ENCODE data around the gene FRMD8. TPM values are rescaled to one million over a fixed set of nuclear protein-coding genes. Genes with fewer than 3 reads are reported as not detected.
A peak's percentile ranks its signal among the peaks of the same experiment; 100 is the strongest.

Gene FRMD8
- total and polyA plus RNA-seq, 2 donors (not counting 3 experiments of a cell fraction or from before 2014, with no cell fraction given): 36.4 to 53.9 TPM

DNA sequence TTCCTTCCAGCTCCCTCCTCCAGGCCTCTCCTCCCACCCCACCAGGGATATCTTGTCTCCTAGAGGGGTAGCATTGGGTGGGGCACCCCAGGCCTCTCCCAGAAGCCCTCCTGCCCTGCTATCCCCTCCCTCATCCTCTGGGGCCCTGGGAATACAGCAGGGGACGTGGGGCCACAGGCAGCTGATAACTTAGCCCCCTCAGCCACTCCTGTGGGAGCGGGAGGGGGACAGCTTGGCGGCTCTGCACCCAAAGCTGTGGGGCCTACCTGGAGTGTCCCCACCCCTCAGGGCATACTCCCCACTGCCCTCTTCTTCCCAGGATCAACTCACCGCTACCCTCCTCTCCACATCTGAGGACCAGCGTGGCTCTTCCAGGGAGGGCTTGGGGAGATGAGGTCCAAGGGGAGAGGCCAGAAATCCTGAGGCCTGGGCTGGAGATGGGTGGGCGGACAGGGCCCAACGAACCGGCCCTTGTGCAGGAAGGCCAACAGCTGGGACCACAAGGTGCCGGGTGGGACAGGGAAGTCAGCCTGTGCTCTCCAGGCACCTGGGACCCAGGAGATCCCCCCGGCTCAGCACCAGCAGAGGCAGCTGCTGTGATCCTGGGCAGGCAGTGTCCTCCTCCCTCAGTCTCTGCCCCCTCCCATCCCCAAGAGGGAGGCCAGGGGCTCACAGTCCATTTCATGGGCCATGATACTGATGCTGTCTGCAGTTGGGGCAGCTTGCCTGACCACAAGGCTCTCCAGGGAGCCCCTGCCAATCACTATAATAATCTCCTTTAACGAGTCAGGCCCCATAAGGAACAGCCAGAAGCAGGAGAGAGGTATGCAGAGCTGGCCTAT is 59.4 kb downstream of the FRMD8 start:
- no peak overlapping the region for H3K4me2 ChIP-seq (ENCODE audit: insufficient read depth, low read length)
- H3K27ac ChIP-seq (ENCODE audit: insufficient read depth, low read depth, low read length): no peak overlapping the region
- H2AFZ ChIP-seq (ENCODE audit: low read depth, low read length): no peak overlapping the region
- no peaks in the 10 kb centered on the region for H4K20me1 ChIP-seq (replicated peaks; ENCODE audit: control insufficient read depth, extremely low read depth, insufficient read depth, low read length)
- POLR2A ChIA-PET: interaction anchor here (0.5 to 6.9 kb wide), 8 partner anchors 9 to 123 kb away, joined by 3 to 70 read pairs (median 4); partner anchors contain the start of gene MALAT1
- peaks cover 20% of the 10 kb centered on the region for H3K79me2 ChIP-seq (ENCODE audit: control insufficient read depth, insufficient read depth, low read length)
- TF ChIP-seq MAX (IDR thresholded peaks at IDR 0.05; ENCODE audit: insufficient read depth, insufficient read length) (no peak), CTCF (IDR thresholded peaks at IDR 0.05; ENCODE audit: extremely low read depth in 1 of 2, insufficient read depth in 1 of 2, low read depth in 1 of 2, low read length in 2 of 2) (no peak), POLR2AphosphoS5 (IDR thresholded peaks at IDR 0.05; ENCODE audit: insufficient read depth, low read depth, low read length) (peak; percentile 32), POLR2A (IDR thresholded peaks at IDR 0.05; ENCODE audit: low read depth, low read length) (no peak), EZH2 (IDR thresholded peaks at IDR 0.05; ENCODE audit: borderline replicate concordance, low read depth, low read length, severe bottlenecking) (no peak)
- no peak overlapping the region for H3K4me3 ChIP-seq (replicated peaks in 1 of 3; ENCODE audit: insufficient read depth in 1 of 3, low read depth in 1 of 3, low read length in 3 of 3)
- peaks cover 5 to 10% of the 10 kb centered on the region in 2 experiments for H3K36me3 ChIP-seq (ENCODE audit: control insufficient read depth in 2 of 2, extremely low read depth in 1 of 2, insufficient read depth in 2 of 2, low read length in 2 of 2)
- intact Hi-C loops (cut with micrococcal nuclease) (no loop called here), dilution Hi-C loops (cut with MboI; ENCODE audit: extremely low pct_ligation_motif_present, low sequenced_read_pairs) (no loop called here)
- CTCF ChIA-PET: interaction anchor here (1.0 to 2.6 kb wide), 6 partner anchors 22 to 64 kb away, joined by 3 to 15 read pairs (median 8); partner anchors contain the start of gene MALAT1
- no peaks in the 10 kb centered on the region for H3K9me3 ChIP-seq (replicated peaks; ENCODE audit: control insufficient read depth, insufficient read depth, low read length)
- no peaks in the 10 kb centered on the region for H3K9me1 ChIP-seq (replicated peaks; ENCODE audit: control insufficient read depth, extremely low read depth, insufficient read depth, low read length)
- DNase-seq (ENCODE audit: low read depth, low spot score) (peak; percentile 55), FAIRE-seq (no peak)
- H3K27me3 ChIP-seq (ENCODE audit: control insufficient read depth in 2 of 2, insufficient read depth in 2 of 2, low read length in 2 of 2): no peaks in the 10 kb centered on the region
- no TSS peak for BruUV-seq (replicated peaks)
- no peak overlapping the region for H3K9ac ChIP-seq (replicated peaks; ENCODE audit: extremely low read depth, insufficient read depth, low read length)
- H3K4me1 ChIP-seq (ENCODE audit: control insufficient read depth, extremely low read depth, insufficient read depth, low read length): no peaks in the 10 kb centered on the region
